ENCODE measurements around the gene CCDC121.

The CCDC121 gene

GRCh38 chr2:27581417-27582128 is 47.2 kb downstream of the CCDC121 start:
- no peak for DNase-seq

All from fibroblast of skin of right biceps (primary cell).